Measurements from ENCODE around the gene SLC66A2.

SLC66A2 gene

GRCh38 chr18:79905993-79906392, 45.5 kb downstream of the SLC66A2 start:
- Histone ChIP-seq H3K4me2 (ENCODE audit: low read depth, low read length) (no peak overlapping the region), H3K4me1 (ENCODE audit: low read length) (no peaks in the 10 kb centered on the region), H3F3A (ENCODE audit: insufficient read depth, low read length) (no peaks in the 10 kb centered on the region), H3K79me2 (ENCODE audit: low read length) (no peaks in the 10 kb centered on the region), H3K9ac (ENCODE audit: low read length) (no peak overlapping the region), H3K27ac (ENCODE audit: low read length) (no peak overlapping the region), H2AFZ (ENCODE audit: low read length) (no peak overlapping the region), H4K20me1 (ENCODE audit: insufficient read depth, low read length) (no peaks in the 10 kb centered on the region), H3K27me3 (replicated peaks; ENCODE audit: insufficient read depth, low read length) (no peaks in the 10 kb centered on the region), H3K9me2 (replicated peaks; ENCODE audit: insufficient read depth, low read length) (no peaks in the 10 kb centered on the region), H3K36me3 (replicated peaks; ENCODE audit: insufficient read depth, low read length) (no peaks in the 10 kb centered on the region), H3K4me3 (ENCODE audit: low read length) (no peak overlapping the region), H3K9me3 (replicated peaks; ENCODE audit: insufficient read depth, low read length) (no peaks in the 10 kb centered on the region)
- DNase-seq: no peak
- TF ChIP-seq, protein P1, sequence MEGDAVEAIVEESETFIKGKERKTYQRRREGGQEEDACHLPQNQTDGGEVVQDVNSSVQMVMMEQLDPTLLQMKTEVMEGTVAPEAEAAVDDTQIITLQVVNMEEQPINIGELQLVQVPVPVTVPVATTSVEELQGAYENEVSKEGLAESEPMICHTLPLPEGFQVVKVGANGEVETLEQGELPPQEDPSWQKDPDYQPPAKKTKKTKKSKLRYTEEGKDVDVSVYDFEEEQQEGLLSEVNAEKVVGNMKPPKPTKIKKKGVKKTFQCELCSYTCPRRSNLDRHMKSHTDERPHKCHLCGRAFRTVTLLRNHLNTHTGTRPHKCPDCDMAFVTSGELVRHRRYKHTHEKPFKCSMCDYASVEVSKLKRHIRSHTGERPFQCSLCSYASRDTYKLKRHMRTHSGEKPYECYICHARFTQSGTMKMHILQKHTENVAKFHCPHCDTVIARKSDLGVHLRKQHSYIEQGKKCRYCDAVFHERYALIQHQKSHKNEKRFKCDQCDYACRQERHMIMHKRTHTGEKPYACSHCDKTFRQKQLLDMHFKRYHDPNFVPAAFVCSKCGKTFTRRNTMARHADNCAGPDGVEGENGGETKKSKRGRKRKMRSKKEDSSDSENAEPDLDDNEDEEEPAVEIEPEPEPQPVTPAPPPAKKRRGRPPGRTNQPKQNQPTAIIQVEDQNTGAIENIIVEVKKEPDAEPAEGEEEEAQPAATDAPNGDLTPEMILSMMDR (IDR thresholded peaks at IDR 0.05; ENCODE audit: low read length): no peak
- no peak for TF ChIP-seq EZH2 (optimal IDR thresholded peaks at IDR 0.05; ENCODE audit: low read depth, low read length)
- TF ChIP-seq EZH2phosphoT487 (IDR thresholded peaks at IDR 0.05; ENCODE audit: low read length): no peak

DNA sequence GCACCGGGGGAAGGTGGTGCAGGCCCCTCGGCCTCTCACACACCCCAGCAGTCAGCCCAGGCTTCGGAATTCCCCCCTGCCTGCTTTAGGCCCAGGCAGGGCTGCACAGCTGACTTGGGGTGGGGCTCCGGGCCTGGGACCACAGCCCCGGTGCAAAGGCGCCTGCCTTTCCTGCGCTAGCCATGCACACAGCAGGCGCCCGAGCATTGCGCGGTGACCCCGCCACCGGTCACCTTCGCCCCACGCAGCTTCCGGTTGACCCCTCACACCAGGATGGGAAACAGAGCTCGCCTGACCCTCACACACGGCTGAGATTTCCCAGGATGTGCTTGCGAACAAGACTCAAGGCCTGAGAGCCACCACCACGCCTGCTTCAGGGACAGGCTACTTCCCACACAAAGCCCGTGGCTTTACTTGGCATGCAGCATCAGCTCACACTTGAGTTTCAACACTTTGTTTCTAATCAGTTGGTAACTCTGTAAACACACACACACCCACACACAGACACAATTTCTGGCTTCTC, 46.0 kb downstream of the SLC66A2 start:
- Histone ChIP-seq H3K4me2 (ENCODE audit: low read depth, low read length) (no peak overlapping the region), H3K4me1 (ENCODE audit: low read length) (no peaks in the 10 kb centered on the region), H3K27me3 (replicated peaks; ENCODE audit: insufficient read depth, low read length) (no peaks in the 10 kb centered on the region), H3K9me3 (replicated peaks; ENCODE audit: insufficient read depth, low read length) (no peaks in the 10 kb centered on the region), H3K36me3 (replicated peaks; ENCODE audit: insufficient read depth, low read length) (no peaks in the 10 kb centered on the region), H3K9me2 (replicated peaks; ENCODE audit: insufficient read depth, low read length) (no peaks in the 10 kb centered on the region), H2AFZ (ENCODE audit: low read length) (no peak overlapping the region), H3F3A (ENCODE audit: insufficient read depth, low read length) (no peaks in the 10 kb centered on the region), H3K27ac (ENCODE audit: low read length) (no peak overlapping the region), H3K79me2 (ENCODE audit: low read length) (no peaks in the 10 kb centered on the region), H3K9ac (ENCODE audit: low read length) (no peak overlapping the region), H4K20me1 (ENCODE audit: insufficient read depth, low read length) (no peaks in the 10 kb centered on the region), H3K4me3 (ENCODE audit: low read length) (no peak overlapping the region)
- TF ChIP-seq EZH2phosphoT487 (IDR thresholded peaks at IDR 0.05; ENCODE audit: low read length) (no peak), EZH2 (optimal IDR thresholded peaks at IDR 0.05; ENCODE audit: low read depth, low read length) (no peak)
- TF ChIP-seq, protein P1 (IDR thresholded peaks at IDR 0.05; ENCODE audit: low read length): no peak
- no peak for DNase-seq

- Histone ChIP-seq H3K9me2 (replicated peaks; ENCODE audit: insufficient read depth, low read length) (no peaks in the 10 kb centered on the region), H4K20me1 (ENCODE audit: insufficient read depth, low read length) (no peaks in the 10 kb centered on the region), H3K79me2 (ENCODE audit: low read length) (no peaks in the 10 kb centered on the region), H3K4me3 (ENCODE audit: low read length) (no peak overlapping the region), H3K27ac (ENCODE audit: low read length) (no peak overlapping the region), H3K9ac (ENCODE audit: low read length) (no peak overlapping the region), H3K9me3 (replicated peaks; ENCODE audit: insufficient read depth, low read length) (no peaks in the 10 kb centered on the region), H3K36me3 (replicated peaks; ENCODE audit: insufficient read depth, low read length) (no peaks in the 10 kb centered on the region), H3F3A (ENCODE audit: insufficient read depth, low read length) (no peaks in the 10 kb centered on the region), H3K4me2 (ENCODE audit: low read depth, low read length) (no peak overlapping the region), H3K27me3 (replicated peaks; ENCODE audit: insufficient read depth, low read length) (no peaks in the 10 kb centered on the region), H3K4me1 (ENCODE audit: low read length) (no peaks in the 10 kb centered on the region), H2AFZ (ENCODE audit: low read length) (no peak overlapping the region)
- DNase-seq: no peak
- TF ChIP-seq, protein P1 (IDR thresholded peaks at IDR 0.05; ENCODE audit: low read length): no peak
Observed at GRCh38 chr18:79904357-79905147, 46.9 kb downstream of the SLC66A2 start.

Measured in MM.1S (cell line).